HCT116 (cell line): ENCODE results near the gene TTLL5. TPM values are rescaled to one million over a fixed set of nuclear protein-coding genes. Genes with fewer than 3 reads are reported as not detected.

ENCODE experiments used
- ATAC-seq: fragments of 200-7000 bp; cut with Tn5 transposase; 2 replicates; pipeline ENCODE4 v1.9.1; 2020; ENCODE audit warnings: mild to moderate bottlenecking, moderate library complexity
- BruUV-seq: library from RNA; stranded (reverse); fragments of 400-500 nt; replicated peaks from 2 replicates; lab custom pipeline; 2021; lab: Mats Ljungman, UMichigan
- CTCF ChIA-PET: fragments of 300-600 bp; sonication (Branson Sonifier 250); formaldehyde crosslinking; loops from one replicate; lab custom pipeline; 2021; ENCODE audit warnings: antibody characterized with exemption; lab: Charles Lee
- POLR2A ChIA-PET: fragments of 300-600, 350-600 bp; sonication (Branson Sonifier 250); formaldehyde crosslinking; loops from one replicate; lab custom pipeline; 2021; ENCODE audit warnings: antibody characterized with exemption; lab: Charles Lee
- RAD21 ChIA-PET, 2 experiments: fragments of 300-600 bp; sonication (Branson Sonifier 250); formaldehyde crosslinking; loops; one replicate each; lab custom pipeline; 2023; ENCODE audit warnings: low total read pairs in 2 of 2; ENCODE audit not compliant: uncharacterized antibody in 2 of 2, unreplicated experiment in 2 of 2, low non-redundant PET in 1 of 2; lab: Charles Lee
- DNase-seq: peaks from one replicate; pipeline ENCODE4 v3.0.0-alpha.2; 2010; ENCODE audit warnings: low read depth, low spot score
- H2AFZ ChIP-seq: fragments of 200-600 bp; shearing (Covaris generic), sonication (generic); 2 replicates; pipeline ENCODE4 v1.6.1; 2017; ENCODE audit warnings: low read depth, mixed run types, mixed read lengths, antibody characterized with exemption, low read length; ENCODE audit not compliant: poor library complexity, severe bottlenecking
- H3K27ac ChIP-seq: 2 replicates; pipeline ENCODE4 v1.5.1; 2012; ENCODE audit warnings: low read depth, low read length
- H3K27me3 ChIP-seq: fragments of 200-600 bp; sonication (generic); 2 replicates; pipeline ENCODE4 v1.6.1; 2016; ENCODE audit warnings: mixed run types, low read length, mixed read lengths; ENCODE audit not compliant: insufficient read depth
- H3K36me3 ChIP-seq, 2 experiments: fragments of 200-500 bp in 1 of 2; fragments of 200-600 bp in 1 of 2; sonication (Bioruptor generic) in 1 of 2; sonication (generic) in 1 of 2; 2 replicates each; pipeline versions ENCODE4 v1.5.1 to v1.6.1; 2014 to 2016; ENCODE audit warnings: low read length in 2 of 2, inconsistent platforms in 1 of 2, mixed read lengths in 1 of 2, mixed run types in 1 of 2; ENCODE audit not compliant: insufficient read depth in 2 of 2, control insufficient read depth in 1 of 2
- H3K4me1 ChIP-seq, 2 experiments: fragments of 200-600 bp in 1 of 2; sonication (generic) in 1 of 2; 2 replicates each; pipeline versions ENCODE4 v1.5.1 to v1.6.1; 2012 to 2017; ENCODE audit warnings: low read length in 2 of 2, inconsistent platforms in 1 of 2, mild to moderate bottlenecking in 1 of 2, mixed read lengths in 1 of 2, mixed run types in 1 of 2, moderate library complexity in 1 of 2; ENCODE audit not compliant: insufficient read depth in 2 of 2, control insufficient read depth in 1 of 2
- H3K4me2 ChIP-seq: fragments of 200-600 bp; sonication (generic); 2 replicates; pipeline ENCODE4 v1.6.1; 2017; ENCODE audit warnings: mixed run types, low read length, mixed read lengths
- H3K4me3 ChIP-seq, 2 experiments: fragments of 200-600 bp in 1 of 2; sonication (generic) in 1 of 2; replicated peaks in 1 of 2; 2 replicates each; pipeline ENCODE4 v1.5.1; 2011 to 2016; ENCODE audit warnings: low read length in 2 of 2, control low read depth in 1 of 2, low read depth in 1 of 2, mild to moderate bottlenecking in 1 of 2, mixed read lengths in 1 of 2, mixed run types in 1 of 2
- H3K79me2 ChIP-seq: fragments of 200-600 bp; sonication (generic); 2 replicates; pipeline ENCODE4 v1.6.1; 2017; ENCODE audit warnings: mild to moderate bottlenecking, mixed run types, low read length, moderate library complexity, mixed read lengths; ENCODE audit not compliant: insufficient read depth
- H3K9ac ChIP-seq: fragments of 200-600 bp; sonication (generic); 2 replicates; pipeline ENCODE4 v1.6.1; 2016; ENCODE audit warnings: low read length, mixed read lengths
- H3K9me2 ChIP-seq: fragments of 200-600 bp; sonication (generic), shearing (Covaris generic); 2 replicates; pipeline ENCODE4 v1.6.1; 2017; ENCODE audit warnings: mixed run types, mild to moderate bottlenecking, moderate library complexity; ENCODE audit not compliant: insufficient read depth
- H3K9me3 ChIP-seq, 2 experiments: fragments of 200-500 bp in 1 of 2; fragments of 200-600 bp in 1 of 2; sonication (Bioruptor generic) in 1 of 2; sonication (generic) in 1 of 2; 2 replicates each; pipeline ENCODE4 v1.6.1; 2014 to 2017; ENCODE audit warnings: low read length in 2 of 2, mixed read lengths in 2 of 2, inconsistent platforms in 1 of 2, low read depth in 1 of 2, mild to moderate bottlenecking in 1 of 2, mixed run types in 1 of 2, moderate library complexity in 1 of 2; ENCODE audit not compliant: control insufficient read depth in 1 of 2, insufficient read depth in 1 of 2
- H4K20me1 ChIP-seq: fragments of 200-600 bp; sonication (generic), shearing (Covaris generic); 2 replicates; pipeline ENCODE4 v1.6.1; 2017; ENCODE audit warnings: mixed run types, mild to moderate bottlenecking, moderate library complexity; ENCODE audit not compliant: insufficient read depth
- ATF3 ChIP-seq: IDR thresholded peaks from 2 replicates; pipeline ENCODE4 v1.6.1; 2012
- CBX3 ChIP-seq: IDR thresholded peaks from 2 replicates; pipeline ENCODE4 v1.6.1; 2012; ENCODE audit warnings: low read depth
- CTCF ChIP-seq, 3 experiments: fragments of 200-600 bp in 1 of 3; sonication (generic) in 1 of 3; IDR thresholded peaks in 2 of 3; conservative IDR thresholded peaks in 1 of 3; 2 replicates each; pipeline ENCODE4 v1.5.1; 2012 to 2017; ENCODE audit warnings: low read depth in 2 of 3, low read length in 2 of 3, antibody characterized with exemption in 1 of 3, borderline replicate concordance in 1 of 3, control low read depth in 1 of 3, mild to moderate bottlenecking in 1 of 3, mixed read lengths in 1 of 3, mixed run types in 1 of 3, moderate library complexity in 1 of 3; ENCODE audit not compliant: insufficient read depth in 1 of 3
- ELF1 ChIP-seq: IDR thresholded peaks from 2 replicates; pipeline ENCODE4 v1.6.1; 2012; ENCODE audit warnings: low read depth, borderline replicate concordance
- POLR2A ChIP-seq: IDR thresholded peaks from 2 replicates; pipeline ENCODE4 v1.7.0; 2011; ENCODE audit warnings: borderline replicate concordance; ENCODE audit not compliant: insufficient read depth, insufficient read length; ENCODE audit errors: extremely low read depth
- SP1 ChIP-seq: IDR thresholded peaks from 2 replicates; pipeline ENCODE4 v1.6.1; 2012; ENCODE audit warnings: low read depth
- SRF ChIP-seq: IDR thresholded peaks from 2 replicates; pipeline ENCODE4 v1.6.1; 2012; ENCODE audit warnings: low read depth
- YY1 ChIP-seq: IDR thresholded peaks from 2 replicates; pipeline ENCODE4 v1.6.1; 2011; ENCODE audit warnings: low read length, low read depth, moderate library complexity, mild to moderate bottlenecking; ENCODE audit not compliant: insufficient replicate concordance; ENCODE audit errors: extremely low read depth
- ZFX ChIP-seq: fragments of 450-650 bp; IDR thresholded peaks from 2 replicates; pipeline ENCODE4 v1.6.1; 2017
- ZNF274 ChIP-seq: fragments of 200-500 bp; sonication (Bioruptor generic); IDR thresholded peaks from 2 replicates; pipeline ENCODE4 v1.6.1; 2014; ENCODE audit warnings: mild to moderate bottlenecking, low read depth, low read length, inconsistent platforms
- intact Hi-C: fragments of 100-400 bp; cut with micrococcal nuclease; formaldehyde crosslinking; loops from 2 replicates; pipeline ENCODE4 v1.10.0; 2022
- total RNA-seq: library from RNA; stranded (reverse); gene quantifications from one replicate; pipeline ENCODE4 v1.2.1, GENCODE V29; 2021; ENCODE audit not compliant: unreplicated experiment
- TF ChIP-seq, protein P1 (sequence below): IDR thresholded peaks from 2 replicates; pipeline ENCODE4 v1.6.1; 2011; ENCODE audit warnings: mild to moderate bottlenecking, low read length, moderate library complexity; ENCODE audit not compliant: insufficient replicate concordance; ENCODE audit errors: extremely low read depth

TTLL5 gene
- total RNA-seq, 1 experiment from 2014 or later = 26.2 TPM

DNA sequence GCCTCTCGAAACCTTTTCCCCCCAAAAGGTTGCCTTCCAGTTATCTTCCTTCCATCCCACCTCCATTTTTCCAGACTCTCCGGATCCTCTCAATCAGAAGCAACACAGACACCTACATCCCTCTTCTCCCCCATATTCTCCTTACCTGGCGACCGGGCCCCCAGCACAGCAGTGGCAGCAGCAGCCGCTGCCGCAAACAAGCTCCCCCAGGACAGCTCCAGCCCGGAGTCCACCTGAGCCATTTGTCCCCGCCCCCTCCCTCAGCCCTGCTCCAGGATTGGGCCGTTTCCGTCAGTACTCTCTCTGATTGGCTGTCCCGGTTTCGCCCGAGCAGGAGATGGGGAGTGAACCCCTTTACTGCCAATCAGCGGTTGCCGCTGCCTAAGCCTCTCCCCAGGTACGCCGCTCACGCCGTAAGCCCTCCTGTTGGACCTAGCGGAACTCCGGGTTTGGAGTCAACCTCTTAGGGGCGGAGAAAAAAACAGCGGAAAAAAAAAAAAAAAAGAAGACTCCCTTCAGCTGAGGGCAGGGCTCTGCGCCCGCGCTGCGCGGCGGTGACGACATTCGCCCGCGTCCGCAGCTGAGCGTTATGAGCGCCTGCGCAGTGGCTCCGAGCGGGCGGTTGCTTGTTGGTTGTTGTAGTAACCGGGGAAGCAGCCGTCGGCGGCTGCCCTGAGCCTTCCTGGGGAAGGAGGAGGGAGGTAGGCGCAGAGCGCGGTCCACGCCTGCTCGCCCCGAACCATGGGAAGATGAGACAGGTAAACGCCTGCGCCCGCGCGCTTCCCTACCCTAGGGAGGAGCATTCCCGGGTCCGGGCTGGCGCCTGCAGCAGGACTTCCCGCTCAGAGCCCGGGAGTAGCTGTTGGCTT, at the start of gene TTLL5, which contains the start of gene ERG28 (continued):
- TF ChIP-seq, protein P1, sequence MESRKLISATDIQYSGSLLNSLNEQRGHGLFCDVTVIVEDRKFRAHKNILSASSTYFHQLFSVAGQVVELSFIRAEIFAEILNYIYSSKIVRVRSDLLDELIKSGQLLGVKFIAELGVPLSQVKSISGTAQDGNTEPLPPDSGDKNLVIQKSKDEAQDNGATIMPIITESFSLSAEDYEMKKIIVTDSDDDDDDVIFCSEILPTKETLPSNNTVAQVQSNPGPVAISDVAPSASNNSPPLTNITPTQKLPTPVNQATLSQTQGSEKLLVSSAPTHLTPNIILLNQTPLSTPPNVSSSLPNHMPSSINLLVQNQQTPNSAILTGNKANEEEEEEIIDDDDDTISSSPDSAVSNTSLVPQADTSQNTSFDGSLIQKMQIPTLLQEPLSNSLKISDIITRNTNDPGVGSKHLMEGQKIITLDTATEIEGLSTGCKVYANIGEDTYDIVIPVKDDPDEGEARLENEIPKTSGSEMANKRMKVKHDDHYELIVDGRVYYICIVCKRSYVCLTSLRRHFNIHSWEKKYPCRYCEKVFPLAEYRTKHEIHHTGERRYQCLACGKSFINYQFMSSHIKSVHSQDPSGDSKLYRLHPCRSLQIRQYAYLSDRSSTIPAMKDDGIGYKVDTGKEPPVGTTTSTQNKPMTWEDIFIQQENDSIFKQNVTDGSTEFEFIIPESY = no peak
- TF ChIP-seq CBX3 (no peak), SRF (peak; percentile 98), ZNF274 (no peak), CTCF (IDR thresholded peaks at IDR 0.05 in 2 of 3, conservative IDR thresholded peaks at IDR 0.05 in 1 of 3; ENCODE audit: borderline replicate concordance in 1 of 3, insufficient read depth in 1 of 3, low read depth in 2 of 3, low read length in 2 of 3) (no peak), SP1 (peak; percentile 96), ZFX (no peak), POLR2A (peak; percentile 61)
- TF ChIP-seq, all 23 proteins: peak for 4

- H3K4me2 ChIP-seq = no peak overlapping the region
- no peaks in the 10 kb centered on the region for H3K79me2 ChIP-seq
- H3K9ac ChIP-seq = no peak overlapping the region
- POLR2A ChIA-PET = no interaction called here
- H3K36me3 ChIP-seq = no peaks in the 10 kb centered on the region
- no peaks in the 10 kb centered on the region for H4K20me1 ChIP-seq
- DNase-seq (no peak), ATAC-seq (no peak)
- BruUV-seq = no TSS peak
- no peak overlapping the region for H3K4me3 ChIP-seq
- no peak overlapping the region for H2AFZ ChIP-seq
- no peaks in the 10 kb centered on the region for H3K9me2 ChIP-seq
- RAD21 ChIA-PET = no interaction called here
- no peaks in the 10 kb centered on the region; a peak in 1 of 4 replicates for H3K4me1 ChIP-seq
- no peaks in the 10 kb centered on the region for H3K27me3 ChIP-seq
- no peak overlapping the region for H3K27ac ChIP-seq
- TF ChIP-seq ELF1 (no peak), ATF3 (no peak), YY1 (no peak)
- intact Hi-C loops = no loop called here
- CTCF ChIA-PET = interaction anchor here (1.1 kb wide), 1 partner anchor 42 kb away, joined by 3 read pairs; no protein-coding TSS in a partner anchor
- no peaks in the 10 kb centered on the region; a peak in 1 of 4 replicates for H3K9me3 ChIP-seq
Observed at GRCh38 chr14:75612157-75612556, 48.9 kb upstream of the TTLL5 start.
